Measurements from ENCODE around the gene KRTAP10-3.

DNA sequence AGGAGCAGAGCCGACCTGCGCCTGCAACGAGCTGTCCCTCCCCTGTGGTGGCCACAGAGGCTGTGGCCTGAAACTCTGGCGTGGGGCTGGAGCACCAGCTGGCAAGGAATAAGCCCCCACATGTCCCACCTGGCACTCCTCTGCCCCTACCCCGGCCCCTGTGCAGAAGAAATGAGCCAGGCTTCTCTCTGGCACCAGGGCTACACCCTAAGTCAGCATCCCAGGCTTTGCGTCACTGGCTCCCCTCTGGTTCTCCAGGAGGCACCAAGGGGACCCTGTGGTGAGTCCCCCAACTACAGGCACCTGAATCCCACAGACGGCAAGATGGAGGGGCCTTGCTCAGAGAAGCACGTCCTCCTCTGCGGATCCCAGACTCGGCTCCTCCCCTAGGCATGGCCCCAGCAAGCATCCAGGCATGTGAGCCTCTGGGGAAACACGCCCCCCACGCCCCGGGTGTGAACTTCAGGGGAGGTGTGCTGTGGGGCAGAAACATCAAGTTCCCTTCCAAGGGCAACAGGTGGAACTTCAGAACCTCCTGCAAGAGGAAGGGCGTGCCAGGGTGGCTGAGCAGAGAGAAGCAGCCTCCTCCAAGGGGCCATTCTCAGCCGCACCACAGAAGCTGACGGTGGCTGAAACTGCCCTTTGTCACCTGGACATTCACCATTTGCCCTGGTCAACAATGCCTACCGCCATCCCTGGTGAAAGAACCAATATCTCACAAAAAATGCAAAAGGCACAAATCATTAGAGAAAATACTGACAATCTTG lies 44.7 kb upstream of the KRTAP10-3 start:
- TF ChIP-seq, protein P1, sequence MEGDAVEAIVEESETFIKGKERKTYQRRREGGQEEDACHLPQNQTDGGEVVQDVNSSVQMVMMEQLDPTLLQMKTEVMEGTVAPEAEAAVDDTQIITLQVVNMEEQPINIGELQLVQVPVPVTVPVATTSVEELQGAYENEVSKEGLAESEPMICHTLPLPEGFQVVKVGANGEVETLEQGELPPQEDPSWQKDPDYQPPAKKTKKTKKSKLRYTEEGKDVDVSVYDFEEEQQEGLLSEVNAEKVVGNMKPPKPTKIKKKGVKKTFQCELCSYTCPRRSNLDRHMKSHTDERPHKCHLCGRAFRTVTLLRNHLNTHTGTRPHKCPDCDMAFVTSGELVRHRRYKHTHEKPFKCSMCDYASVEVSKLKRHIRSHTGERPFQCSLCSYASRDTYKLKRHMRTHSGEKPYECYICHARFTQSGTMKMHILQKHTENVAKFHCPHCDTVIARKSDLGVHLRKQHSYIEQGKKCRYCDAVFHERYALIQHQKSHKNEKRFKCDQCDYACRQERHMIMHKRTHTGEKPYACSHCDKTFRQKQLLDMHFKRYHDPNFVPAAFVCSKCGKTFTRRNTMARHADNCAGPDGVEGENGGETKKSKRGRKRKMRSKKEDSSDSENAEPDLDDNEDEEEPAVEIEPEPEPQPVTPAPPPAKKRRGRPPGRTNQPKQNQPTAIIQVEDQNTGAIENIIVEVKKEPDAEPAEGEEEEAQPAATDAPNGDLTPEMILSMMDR (conservative IDR thresholded peaks at IDR 0.05; ENCODE audit: low read depth, low read length), result no peak
- TF ChIP-seq EZH2 (IDR thresholded peaks at IDR 0.05; ENCODE audit: borderline replicate concordance, low read depth, low read length, poor library complexity, severe bottlenecking), result no peak

Data from A673 (cell line).